K562 (cell line): Measurements from ENCODE around the gene ZBP1. TPM values are rescaled to one million over a fixed set of nuclear protein-coding genes. Genes with fewer than 3 reads are reported as not detected.

Experiments
- ATAC-seq: fragments of 200-7000 bp; cut with Tn5 transposase; 3 replicates; pipeline ENCODE4 v1.9.1; 2020; ENCODE audit warnings: moderate library complexity
- BruUV-seq: library from RNA; stranded (reverse); fragments of 400-500 nt; replicated peaks from 2 replicates; lab custom pipeline; 2021; lab: Mats Ljungman, UMichigan
- CTCF ChIA-PET: fragments of 300-600 bp; formaldehyde crosslinking; extraction: SDS; loops from one replicate; lab custom pipeline; 2021; ENCODE audit warnings: low intra/inter-chr PET ratio; lab: Yijun Ruan, JAX
- POLR2A ChIA-PET: fragments of 300-600, 350-650 bp; sonication (Branson Sonifier 250); formaldehyde crosslinking; extraction: SDS; loops from one replicate; lab custom pipeline; 2021; ENCODE audit warnings: antibody characterized with exemption, inconsistent platforms; lab: Yijun Ruan, JAX
- DNase-seq, 4 experiments: peaks; one replicate each; pipeline versions ENCODE4 v3.0.0 to v3.0.0-alpha.2; 2011 to 2018; ENCODE audit warnings: low spot score in 3 of 4, mixed read lengths in 3 of 4; ENCODE audit errors: extremely low read depth in 1 of 4
- FAIRE-seq: peaks from 2 replicates; lab custom pipeline; 2011; peaks lifted over from hg19 to GRCh38; lab: Jason Lieb, UNC
- H2AFZ ChIP-seq: 2 replicates; pipeline ENCODE4 v1.6.0; 2011; ENCODE audit warnings: low read depth, low read length, control low read depth, inconsistent platforms
- H3K27ac ChIP-seq: fragments of 200-600 bp; 3 replicates; pipeline ENCODE4 v1.8.0; 2011; ENCODE audit warnings: low read depth, mild to moderate bottlenecking, control low read depth, inconsistent platforms, low read length, moderate library complexity, mixed read lengths; ENCODE audit errors: extremely low read depth
- H3K27me3 ChIP-seq, 2 experiments: fragments of 300-600 bp in 1 of 2; 2 replicates in 1 of 2; 3 replicates in 1 of 2; pipeline versions ENCODE4 v1.6.0 to v1.8.0; 2011; ENCODE audit warnings: inconsistent platforms in 2 of 2, low read length in 2 of 2, mild to moderate bottlenecking in 1 of 2, mixed read lengths in 1 of 2, moderate library complexity in 1 of 2; ENCODE audit not compliant: control insufficient read depth in 2 of 2, insufficient read depth in 2 of 2
- H3K36me3 ChIP-seq: fragments of 300-600 bp; 3 replicates; pipeline ENCODE4 v1.8.0; 2011; ENCODE audit warnings: mild to moderate bottlenecking, low read length, inconsistent platforms; ENCODE audit not compliant: control insufficient read depth, insufficient read depth
- H3K4me1 ChIP-seq, 2 experiments: fragments of 200-600 bp in 1 of 2; replicated peaks in 1 of 2; 2 replicates in 1 of 2; 3 replicates in 1 of 2; pipeline versions ENCODE4 v1.5.1 to v1.8.0; 2011; ENCODE audit warnings: inconsistent platforms in 2 of 2, low read length in 2 of 2, mild to moderate bottlenecking in 1 of 2, mixed read lengths in 1 of 2, moderate library complexity in 1 of 2; ENCODE audit not compliant: control insufficient read depth in 2 of 2, insufficient read depth in 2 of 2
- H3K4me2 ChIP-seq: 2 replicates; pipeline ENCODE4 v1.6.1; 2011; ENCODE audit warnings: low read length, control low read depth, inconsistent platforms, mixed read lengths; ENCODE audit not compliant: insufficient read depth
- H3K4me3 ChIP-seq: fragments of 200-600 bp; sonication (generic), shearing (Covaris generic); 2 replicates; pipeline ENCODE4 v1.5.1; 2016; ENCODE audit warnings: control low read depth, inconsistent platforms
- H3K79me2 ChIP-seq: fragments of 200-600 bp; 3 replicates; pipeline ENCODE4 v1.8.0; 2011; ENCODE audit warnings: low read length, inconsistent platforms; ENCODE audit not compliant: control insufficient read depth, insufficient read depth
- H3K9ac ChIP-seq, 2 experiments: 2 replicates each; pipeline versions ENCODE4 v1.6.0 to v1.6.1; 2011; ENCODE audit warnings: low read depth in 2 of 2, low read length in 2 of 2, control low read depth in 1 of 2, inconsistent platforms in 1 of 2, mild to moderate bottlenecking in 1 of 2, mixed read lengths in 1 of 2; ENCODE audit not compliant: insufficient read depth in 1 of 2
- H3K9me1 ChIP-seq: one replicate; pipeline ENCODE4 v1.6.0; 2011; ENCODE audit warnings: inconsistent platforms, mild to moderate bottlenecking, low read length, moderate library complexity; ENCODE audit not compliant: control insufficient read depth, insufficient read depth
- H3K9me3 ChIP-seq: replicated peaks from 2 replicates; pipeline ENCODE4 v1.5.1; 2011; ENCODE audit warnings: low read depth, low read length, inconsistent platforms; ENCODE audit not compliant: control insufficient read depth, insufficient read depth
- H4K20me1 ChIP-seq: replicated peaks from 2 replicates; pipeline ENCODE4 v1.6.1; 2011; ENCODE audit warnings: low read length, inconsistent platforms, mixed read lengths; ENCODE audit not compliant: control insufficient read depth, insufficient read depth
- USF2 ChIP-seq: sonication (generic); formaldehyde crosslinking; IDR thresholded peaks from 2 replicates; pipeline ENCODE4 v1.5.0; 2020; ENCODE audit warnings: missing genetic modification reagents
- ZNF583 ChIP-seq: fragments of 250-450 bp; sonication (Bioruptor Pico); IDR thresholded peaks from 2 replicates; pipeline ENCODE4 v1.4.0; 2020
- WGBS: fragments of 100-300 bp; shearing (Covaris generic); methylation state at CpG from one replicate; pipeline ENCODE4 v1.1.6; 2016; ENCODE audit warnings: low coverage, mixed read lengths; ENCODE audit not compliant: insufficient coverage; ENCODE audit errors: missing lambda C conversion rate; 5-methylcytosine and 5-hydroxymethylcytosine counted together
- in situ Hi-C: fragments of 300-500 bp; cut with MboI; formaldehyde crosslinking; loops from 4 replicates; pipeline ENCODE4 v1.15.0; 2018; ENCODE audit warnings: inconsistent platforms, mixed read lengths
- intact Hi-C: fragments of 100-400 bp; cut with micrococcal nuclease; formaldehyde crosslinking; loops from 2 replicates; pipeline ENCODE4 v1.14.2; 2022
- polyA plus RNA-seq, 8 experiments: library from polyadenylated mRNA; depleted of rRNA in 4 of 8; stranded (reverse) in 5 of 8; unstranded in 3 of 8; fragments of >200 nt; fragmentation: Nextera tagmentation in 2 of 8; fragmentation: Illumina TruSeq in 1 of 8; extraction: Ambion mirVana in 2 of 8; extraction: Trizol in 1 of 8; gene quantifications; 2 replicates each; pipeline versions ENCODE4 v1.2.1 to v1.2.3, GENCODE V29; 2011 to 2014; ENCODE audit warnings: inconsistent platforms in 1 of 8, missing spikeins in 1 of 8
- total RNA-seq, 7 experiments: library from RNA; depleted of rRNA in 6 of 7; stranded (reverse); fragments of >200 nt in 6 of 7; fragmentation: Illumina TruSeq in 2 of 7; extraction: Trizol in 2 of 7; gene quantifications; 2 replicates each; pipeline versions ENCODE4 v1.2.1 to v1.2.3, GENCODE V29; 2011 to 2021; ENCODE audit warnings: low replicate concordance in 1 of 7

The ZBP1 gene
- total and polyA plus RNA-seq, 9 of the 15 experiments (the other 6 are each of a cell fraction or from before 2014, with no cell fraction given): not detected

GRCh38 chr20:57659517-57660180 lies 39.4 kb upstream of the ZBP1 start:
- FAIRE-seq (no peak), DNase-seq (no peak), ATAC-seq (no peak)
- intact Hi-C loops: loop anchor here (10.0 kb wide), 1 partner anchor 185 kb away; no protein-coding TSS in a partner anchor
- TF ChIP-seq USF2: 0 out of 2 replicates have a peak, but pooled peaks have one; percentile 19
- TF ChIP-seq ZNF583 (CRISPR knock-in tag): no peak
- in situ Hi-C loops: no loop called here
- Histone ChIP-seq H3K27me3 (peaks cover 20 to 93% of the 10 kb centered on the region in 2 experiments; a peak in 4 of 5 replicates), H3K4me3 (no peak overlapping the region), H3K4me2 (no peak overlapping the region), H3K36me3 (no peaks in the 10 kb centered on the region), H2AFZ (no peak overlapping the region), H3K27ac (no peak overlapping the region), H3K4me1 (peaks cover 0 to 6% of the 10 kb centered on the region in 2 experiments; a peak in 1 of 5 replicates), H3K79me2 (no peaks in the 10 kb centered on the region), H3K9ac (no peak overlapping the region), H3K9me3 (no peaks in the 10 kb centered on the region), H4K20me1 (0 out of 2 replicates have a peak, but pooled peaks cover 6% of the 10 kb centered on the region), H3K9me1 (no peaks in the 10 kb centered on the region)
- no TSS peak for BruUV-seq
- under 1% methylated on average over 18 of the region's 24 CpGs for WGBS
- ChIA-PET POLR2A (interaction anchor here (0.5 to 0.8 kb wide), 3 partner anchors 15 to 440 kb away, joined by 3 to 4 read pairs (median 4); no protein-coding TSS in a partner anchor), CTCF (no interaction called here)
